D341Med (cell line): ENCODE data around the gene CHMP6.

Experiments
- DNase-seq: peaks from one replicate; pipeline ENCODE4 v3.0.0; 2012; ENCODE audit warnings: low spot score

The CHMP6 gene

DNA sequence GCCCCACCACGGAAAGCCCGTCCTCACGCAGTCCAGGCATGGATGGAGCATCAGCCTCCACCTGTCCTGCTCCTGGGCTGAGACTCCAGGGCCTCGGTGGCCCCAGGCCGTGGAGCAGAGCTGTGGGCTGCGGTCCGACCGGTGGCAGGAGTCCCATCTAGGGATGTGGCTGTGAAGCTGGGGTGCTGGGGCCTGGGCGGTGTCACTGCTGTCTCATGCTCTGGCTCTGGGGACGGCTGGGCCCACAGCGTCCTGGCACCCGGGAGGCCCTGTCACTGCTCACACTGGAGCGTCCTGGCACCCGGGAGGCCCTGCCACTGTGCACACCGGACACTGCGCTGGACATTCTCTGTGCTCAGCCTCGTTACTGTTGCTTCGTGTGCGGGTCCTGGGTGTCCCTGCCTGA is 51.7 kb downstream of the CHMP6 start:
- DNase-seq: no peak

DNA sequence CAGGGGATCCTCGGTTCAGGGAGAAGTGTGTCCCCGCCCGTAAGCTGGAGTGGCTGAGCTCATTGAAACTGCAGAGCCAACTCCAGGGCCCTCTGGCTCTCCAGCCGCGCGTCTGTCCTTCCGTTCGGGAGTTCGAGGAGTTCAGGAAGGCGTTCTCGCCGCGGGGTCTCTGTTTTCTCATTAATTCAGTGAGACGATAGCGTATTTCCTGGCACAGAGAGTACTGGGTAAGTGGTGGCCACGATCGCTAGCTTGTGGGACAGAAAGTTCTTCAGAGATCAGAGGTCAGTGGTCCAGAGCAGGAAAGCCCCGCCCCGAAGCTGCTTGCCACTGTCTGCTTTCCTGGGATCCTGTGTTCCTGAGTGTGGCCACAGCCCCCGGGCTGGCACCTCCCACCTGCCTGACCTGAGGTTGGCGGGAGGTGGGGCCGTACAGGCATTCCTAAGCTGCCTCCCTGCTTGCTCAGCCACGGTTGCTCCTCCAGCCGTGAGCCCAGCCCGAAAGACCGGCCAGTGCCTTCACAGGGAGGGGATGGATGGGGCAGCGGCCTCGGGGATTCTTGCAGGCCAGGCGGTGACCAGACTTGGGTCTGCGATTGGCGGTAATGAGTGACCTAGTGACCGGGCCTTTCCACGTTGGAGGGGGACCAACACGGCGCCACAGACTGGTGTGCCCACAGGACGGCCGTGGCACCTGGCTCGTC is 52.2 kb downstream of the CHMP6 start:
- no peak for DNase-seq

- DNase-seq: no peak
These were observed 52.8 kb downstream of the CHMP6 start for GRCh38 chr17:81044428-81044763.

DNA sequence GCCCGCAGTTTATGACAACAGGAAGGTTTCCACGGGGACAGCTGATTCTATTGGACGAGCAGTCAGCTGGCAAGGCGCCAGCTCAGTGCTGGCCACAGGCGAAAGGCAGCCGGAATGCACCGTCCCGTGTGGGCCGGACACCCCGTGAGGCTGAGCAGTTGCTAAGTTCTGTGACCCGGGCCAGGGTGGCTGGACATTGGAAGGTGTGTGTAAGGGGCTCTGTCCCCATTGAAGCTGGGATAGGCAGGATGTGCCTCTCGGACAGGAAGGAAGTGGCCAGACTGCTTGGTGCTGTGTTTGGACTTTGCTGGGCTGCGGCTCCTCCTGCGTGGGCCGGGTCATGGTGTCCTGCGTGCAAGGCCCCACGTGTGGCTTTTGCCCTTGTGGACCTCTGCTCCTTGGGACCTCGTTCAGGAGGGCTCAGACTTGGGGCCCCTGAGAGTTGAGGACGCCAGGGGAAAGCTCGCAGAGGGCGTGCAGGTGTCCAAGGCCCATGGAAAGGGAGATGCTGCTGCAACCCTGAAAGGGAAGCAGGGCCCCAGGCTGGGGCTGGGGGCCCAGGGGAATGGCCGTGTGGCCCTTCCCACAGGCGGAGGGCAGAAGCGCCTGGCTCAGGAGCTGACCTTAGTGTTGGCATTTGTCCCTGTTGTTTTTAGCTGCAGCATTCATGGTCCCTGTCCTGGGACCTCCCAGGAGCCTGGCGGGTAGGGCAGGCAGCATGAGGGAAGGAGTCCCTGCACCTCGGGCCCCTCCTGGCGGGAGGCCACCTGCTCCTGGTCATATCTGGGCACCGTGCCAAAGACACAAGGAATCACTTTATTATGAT is 53.3 kb downstream of the CHMP6 start:
- DNase-seq: no peak

DNA sequence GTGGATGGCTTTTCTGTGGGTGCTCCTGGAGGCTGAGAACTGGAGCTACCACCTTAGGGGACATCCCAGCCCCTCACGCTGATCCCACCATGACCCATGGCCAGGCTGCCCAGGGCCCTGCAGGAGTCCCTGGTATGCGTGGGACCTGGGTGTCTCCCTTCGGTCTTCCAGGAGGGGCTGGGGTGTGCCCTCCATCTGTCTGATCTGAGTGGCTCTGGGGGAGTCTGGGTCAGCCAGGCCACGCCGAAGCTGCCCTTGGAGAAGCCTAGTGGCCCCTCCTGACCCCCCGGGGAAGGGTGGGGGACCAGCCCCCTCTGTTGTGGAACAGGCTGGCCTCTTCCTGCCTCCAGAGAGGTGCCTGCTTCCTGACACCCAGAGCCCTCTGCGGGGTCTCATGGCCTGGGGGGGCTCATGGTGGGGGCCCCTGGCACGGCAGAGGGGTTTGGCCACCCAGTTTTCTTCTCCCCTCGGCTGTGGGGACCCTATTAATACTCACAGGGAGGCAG is 54.0 kb downstream of the CHMP6 start:
- DNase-seq: no peak

GRCh38 chr17:81046132-81046769 is 54.6 kb downstream of the CHMP6 start:
- no peak for DNase-seq

DNA sequence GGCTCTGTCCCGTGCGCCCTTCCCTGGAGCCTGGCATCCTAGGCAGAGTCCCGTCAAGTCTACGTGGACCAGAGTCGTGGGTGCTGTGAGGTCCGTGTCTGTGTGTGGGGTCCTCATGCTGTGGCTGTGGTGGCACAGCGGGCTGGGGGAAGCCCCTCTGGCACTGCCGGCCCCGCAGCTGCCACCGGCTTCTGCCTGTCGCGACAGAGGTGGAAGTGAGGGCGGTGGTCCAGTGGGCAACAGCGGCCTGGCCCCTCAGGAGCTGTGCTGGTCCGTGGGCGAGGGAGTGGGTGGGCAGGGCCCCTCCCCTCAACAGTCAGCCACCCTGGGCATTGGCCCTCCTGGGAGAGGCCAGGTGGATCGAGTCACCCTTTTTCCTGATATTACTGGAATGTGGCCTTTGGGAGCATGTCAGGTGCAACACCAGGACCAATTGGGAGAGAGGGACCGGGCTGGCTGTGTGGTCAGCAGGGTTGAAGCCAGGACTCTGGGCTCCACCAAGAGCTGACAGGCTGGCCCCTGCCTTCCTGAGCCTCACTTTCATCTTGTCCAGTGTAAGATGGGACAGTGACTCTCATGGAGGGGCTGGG is 55.2 kb downstream of the CHMP6 start:
- DNase-seq: no peak

DNA sequence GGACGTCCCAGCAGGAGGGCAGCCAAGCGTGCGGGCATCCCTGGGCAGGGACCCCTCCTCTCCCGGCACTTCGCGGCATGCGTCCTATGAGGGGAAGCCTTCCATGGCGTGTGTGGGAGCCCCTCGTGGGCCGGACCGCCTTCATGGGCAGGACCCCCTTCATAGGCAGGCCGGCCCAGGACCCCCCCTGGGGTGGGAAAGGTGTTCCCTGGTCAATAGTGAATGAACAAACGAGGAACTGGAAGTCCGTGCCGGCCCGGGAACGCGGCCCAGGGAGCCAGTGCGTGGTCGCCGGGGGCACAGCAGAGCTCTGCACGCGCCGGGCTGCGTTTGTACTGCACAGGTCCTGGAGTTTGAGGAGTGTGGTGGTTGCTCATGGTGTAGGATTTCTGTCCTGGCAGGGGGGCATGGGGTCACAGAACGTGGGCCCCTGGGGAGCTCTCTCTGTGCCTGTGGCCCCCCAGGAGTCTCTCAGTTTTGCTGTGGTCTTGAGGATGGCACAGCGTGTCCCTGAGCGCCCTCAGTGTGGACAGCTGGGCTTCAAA is 57.3 kb downstream of the CHMP6 start:
- DNase-seq: no peak

DNA sequence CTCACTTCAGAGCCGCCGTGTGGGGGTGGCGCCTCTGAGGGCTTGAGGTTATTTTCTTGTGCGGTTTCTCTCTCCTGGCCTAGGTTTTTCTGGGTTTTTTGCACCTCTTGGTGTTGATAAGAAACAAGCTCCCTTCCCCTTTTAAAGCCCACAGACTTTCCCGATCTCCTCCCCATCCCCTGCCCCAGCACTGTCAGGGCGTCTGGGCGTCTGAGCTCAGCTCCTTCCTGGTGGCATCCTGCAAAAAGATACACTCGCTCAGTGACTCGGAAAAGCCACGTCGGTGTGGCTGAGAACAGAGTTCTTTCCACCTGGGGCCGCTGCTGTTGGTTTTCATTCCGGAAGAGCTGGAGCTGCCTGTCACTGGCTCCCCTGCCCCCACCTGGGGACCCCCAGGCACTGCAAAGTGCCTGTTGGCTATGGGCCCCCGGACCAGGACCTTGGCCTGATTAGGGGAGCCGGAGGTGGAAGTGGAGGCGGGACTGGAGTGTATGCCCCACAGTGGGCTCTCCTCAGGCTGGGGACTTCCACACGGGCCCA is 57.8 kb downstream of the CHMP6 start:
- DNase-seq: no peak
